Glomerular visceral epithelial cell (primary cell): Measurements from ENCODE around the gene DGKG.

ENCODE experiments used
- DNase-seq: peaks from one replicate; pipeline ENCODE4 v3.0.0-alpha.2; 2016; ENCODE audit errors: extremely low spot score

The DGKG gene

GRCh38 chr3:186361762-186362536 lies at the start of gene DGKG:
DGKG (minus strand) TSS chr3:186362234; CDS start chr3:186320459, 41,775 bp downstream.
- no peak for DNase-seq

- DNase-seq: no peak
Measured at GRCh38 chr3:186411089-186411488, 49.1 kb upstream of the DGKG start.

GRCh38 chr3:186406669-186407635 lies 44.9 kb upstream of the DGKG start:
- DNase-seq: no peak

GRCh38 chr3:186401556-186401955 lies 39.5 kb upstream of the DGKG start:
- no peak for DNase-seq

- no peak for DNase-seq
Measured at GRCh38 chr3:186400662-186401061, 38.6 kb upstream of the DGKG start.

GRCh38 chr3:186400026-186400425 lies 38.0 kb upstream of the DGKG start:
- DNase-seq: no peak

- no peak for DNase-seq
Measured at GRCh38 chr3:186394566-186395217, 32.7 kb upstream of the DGKG start.

- DNase-seq: no peak
Measured at GRCh38 chr3:186386883-186387560, 25.0 kb upstream of the DGKG start.

- DNase-seq: no peak
Measured at GRCh38 chr3:186385856-186386602, 24.0 kb upstream of the DGKG start.

- no peak for DNase-seq
Measured at GRCh38 chr3:186383026-186383993, 21.3 kb upstream of the DGKG start.

GRCh38 chr3:186382217-186382885 lies 20.3 kb upstream of the DGKG start:
- DNase-seq: no peak

GRCh38 chr3:186381424-186382216 lies 19.6 kb upstream of the DGKG start:
- no peak for DNase-seq

GRCh38 chr3:186380622-186381380 lies 18.8 kb upstream of the DGKG start:
- no peak for DNase-seq

- no peak for DNase-seq
Measured at GRCh38 chr3:186375443-186375842, 13.4 kb upstream of the DGKG start.

GRCh38 chr3:186374376-186374775 lies 12.3 kb upstream of the DGKG start:
- no peak for DNase-seq

GRCh38 chr3:186369217-186369616 lies 7.2 kb upstream of the DGKG start:
- no peak for DNase-seq

GRCh38 chr3:186368717-186369116 lies 6.7 kb upstream of the DGKG start:
- DNase-seq: no peak

- no peak for DNase-seq
Measured at GRCh38 chr3:186368176-186368575, 6.1 kb upstream of the DGKG start.
